K562 (cell line): ENCODE data around the gene ARMH3. TPM values are rescaled to one million over a fixed set of nuclear protein-coding genes. Genes with fewer than 3 reads are reported as not detected.

Source experiments
- ASH1L ChIP-seq: fragments of 450-650 bp; IDR thresholded peaks from 2 replicates; pipeline ENCODE4 v1.6.1; 2018; ENCODE audit warnings: borderline replicate concordance, mild to moderate bottlenecking, low read depth; ENCODE audit not compliant: partially characterized antibody
- CHD4 ChIP-seq: fragments of 200-600 bp; sonication (generic); IDR thresholded peaks from 3 replicates; pipeline ENCODE4 v1.6.1; 2012; ENCODE audit warnings: low read depth, mild to moderate bottlenecking, mixed read lengths, low read length, inconsistent platforms; ENCODE audit not compliant: insufficient read depth, insufficient replicate concordance, poor library complexity, severe bottlenecking
- ELF4 ChIP-seq: fragments of 450-650 bp; formaldehyde crosslinking; IDR thresholded peaks from 2 replicates; pipeline ENCODE4 v1.4.0; 2022; ENCODE audit warnings: missing genetic modification characterization
- FOXJ3 ChIP-seq: sonication (generic); formaldehyde crosslinking; IDR thresholded peaks from 2 replicates; pipeline ENCODE4 v1.4.0; 2020; ENCODE audit warnings: mild to moderate bottlenecking, missing genetic modification reagents
- GTF2F1 ChIP-seq: IDR thresholded peaks from 2 replicates; pipeline ENCODE4 v1.6.1; 2011; ENCODE audit warnings: low read depth, low read length, improper control_type of control experiment
- JUN ChIP-seq, 2 experiments: sonication (generic) in 1 of 2; formaldehyde crosslinking in 1 of 2; IDR thresholded peaks; 2 replicates each; pipeline versions ENCODE4 v1.6.1 to v1.8.0; 2012 to 2022; ENCODE audit warnings: borderline replicate concordance in 2 of 2, mild to moderate bottlenecking in 2 of 2, improper control_type of control experiment in 1 of 2, low read depth in 1 of 2, low read length in 1 of 2, missing genetic modification reagents in 1 of 2
- MEF2D ChIP-seq: conservative IDR thresholded peaks from 2 replicates; pipeline ENCODE4 v1.6.1; 2016; ENCODE audit warnings: low read depth, missing genetic modification characterization, missing compliant biosample characterization
- NR3C1 ChIP-seq: sonication (generic); formaldehyde crosslinking; IDR thresholded peaks from 2 replicates; pipeline ENCODE4 v1.8.1; 2022; ENCODE audit warnings: missing genetic modification reagents
- PML ChIP-seq: IDR thresholded peaks from 2 replicates; pipeline ENCODE4 v1.6.1; 2012; ENCODE audit warnings: low read length, inconsistent platforms
- PYGO2 ChIP-seq: fragments of 450-650 bp; IDR thresholded peaks from 2 replicates; pipeline ENCODE4 v1.6.1; 2016; ENCODE audit warnings: mild to moderate bottlenecking, missing genetic modification characterization, moderate library complexity, missing compliant biosample characterization
- SMC3 ChIP-seq: conservative IDR thresholded peaks from 2 replicates; pipeline ENCODE4 v1.6.1; 2011; ENCODE audit warnings: low read depth, low read length, improper control_type of control experiment; ENCODE audit not compliant: insufficient read depth
- TARDBP ChIP-seq: fragments of 450-650 bp; IDR thresholded peaks from 2 replicates; pipeline ENCODE4 v1.6.1; 2016
- THRAP3 ChIP-seq: fragments of 450-650 bp; IDR thresholded peaks from 2 replicates; pipeline ENCODE4 v1.6.1; 2016; ENCODE audit warnings: mild to moderate bottlenecking, inconsistent platforms, borderline replicate concordance
- TRIM24 ChIP-seq, 2 experiments: fragments of 450-650 bp; IDR thresholded peaks; 2 replicates each; pipeline ENCODE4 v1.6.1; 2016
- TRIM28 ChIP-seq: fragments of 450-650 bp; IDR thresholded peaks from 2 replicates; pipeline ENCODE4 v1.6.1; 2017
- U2AF2 ChIP-seq: fragments of 200-400 bp; formaldehyde crosslinking; optimal IDR thresholded peaks from 2 replicates; pipeline ENCODE3; 2017; ENCODE audit warnings: low read depth, mild to moderate bottlenecking, low read length
- XRCC5 ChIP-seq: fragments of 200-400 bp; formaldehyde crosslinking; IDR thresholded peaks from 2 replicates; pipeline ENCODE4 v1.6.1; 2017; ENCODE audit warnings: low read depth, mild to moderate bottlenecking, low read length
- ZNF384 ChIP-seq: IDR thresholded peaks from 2 replicates; pipeline ENCODE4 v1.6.1; 2012; ENCODE audit warnings: low read depth, low read length, improper control_type of control experiment
- ZNF586 ChIP-seq: fragments of 450-650 bp; formaldehyde crosslinking; conservative IDR thresholded peaks from 2 replicates; pipeline ENCODE4 v1.4.0; 2020; ENCODE audit warnings: mild to moderate bottlenecking, moderate library complexity
- ZNF592 ChIP-seq: fragments of 450-650 bp; IDR thresholded peaks from 2 replicates; pipeline ENCODE4 v1.6.1; 2017; ENCODE audit warnings: antibody characterized with exemption, mild to moderate bottlenecking
- ZNF639 ChIP-seq, 2 experiments: fragments of 200-800 bp in 1 of 2; sonication (Bioruptor generic) in 1 of 2; sonication (generic) in 1 of 2; formaldehyde crosslinking in 1 of 2; IDR thresholded peaks in 1 of 2; conservative IDR thresholded peaks in 1 of 2; 2 replicates each; pipeline versions ENCODE4 v1.5.0 to v1.6.1; 2016 to 2020; ENCODE audit warnings: missing compliant biosample characterization in 1 of 2, missing genetic modification characterization in 1 of 2, missing genetic modification reagents in 1 of 2
- ZNF766 ChIP-seq: fragments of 200-800 bp; sonication (Bioruptor generic); conservative IDR thresholded peaks from 2 replicates; pipeline ENCODE4 v1.6.1; 2016; ENCODE audit warnings: missing genetic modification characterization, missing compliant biosample characterization
- ZNF77 ChIP-seq: fragments of 250-450 bp; sonication (Bioruptor Pico); IDR thresholded peaks from 2 replicates; pipeline ENCODE4 v1.5.0; 2020
- polyA plus RNA-seq, 8 experiments: library from polyadenylated mRNA; depleted of rRNA in 4 of 8; stranded (reverse) in 5 of 8; unstranded in 3 of 8; fragments of >200 nt; fragmentation: Nextera tagmentation in 2 of 8; fragmentation: Illumina TruSeq in 1 of 8; extraction: Ambion mirVana in 2 of 8; extraction: Trizol in 1 of 8; gene quantifications; 2 replicates each; pipeline versions ENCODE4 v1.2.1 to v1.2.3, GENCODE V29; 2011 to 2014; ENCODE audit warnings: inconsistent platforms in 1 of 8, missing spikeins in 1 of 8
- total RNA-seq, 7 experiments: library from RNA; depleted of rRNA in 6 of 7; stranded (reverse); fragments of >200 nt in 6 of 7; fragmentation: Illumina TruSeq in 2 of 7; extraction: Trizol in 2 of 7; gene quantifications; 2 replicates each; pipeline versions ENCODE4 v1.2.1 to v1.2.3, GENCODE V29; 2011 to 2021; ENCODE audit warnings: low replicate concordance in 1 of 7

The ARMH3 gene
- total and polyA plus RNA-seq, 9 of the 15 experiments (the other 6 are each of a cell fraction or from before 2014, with no cell fraction given) = 0.29 to 0.73 TPM; not detected in 7

GRCh38 chr10:102055647-102056419 is at the start of gene ARMH3 (continued):
- TF ChIP-seq ZNF639 (CRISPR knock-in tag; conservative IDR thresholded peaks at IDR 0.05 in 1 of 2, IDR thresholded peaks at IDR 0.05 in 1 of 2) (peak in 1 of 2 experiments; percentile 93; a peak in 2 of 4 replicates), ZNF586 (no peak), ELF4 (CRISPR knock-in tag) (no peak), ASH1L (no peak), TRIM24 (IDR thresholded peaks at IDR 0.05) (no peak), JUN (IDR thresholded peaks at IDR 0.05; ENCODE audit: borderline replicate concordance, low read depth, low read length) (no peak), JUN (CRISPR knock-in tag; IDR thresholded peaks at IDR 0.05; ENCODE audit: borderline replicate concordance) (no peak), U2AF2 (no peak), ZNF766 (CRISPR knock-in tag) (peak; percentile 81), GTF2F1 (no peak), TRIM28 (no peak), MEF2D (tag) (no peak), TARDBP (peak; percentile 55; the same call in 1 of the 2 replicates), THRAP3 (no peak), PML (peak; percentile 63), SMC3 (no peak), ZNF77 (CRISPR knock-in tag) (no peak), NR3C1 (CRISPR knock-in tag) (0 out of 2 replicates have a peak, but pooled peaks have one; percentile 66), ZNF592 (peak; percentile 67; the same call in 1 of the 2 replicates), FOXJ3 (CRISPR knock-in tag) (no peak), ZNF384 (no peak), XRCC5 (0 out of 2 replicates have a peak, but pooled peaks have one; percentile 88), CHD4 (no peak), PYGO2 (no peak)
